ENCODE data around the gene ARL16. TPM values are rescaled to one million over a fixed set of nuclear protein-coding genes. Genes with fewer than 3 reads are reported as not detected.
A peak's percentile ranks its signal among the peaks of the same experiment; 100 is the strongest.

The ARL16 gene
- polyA plus RNA-seq, 1 experiment: 44.7 TPM

DNA sequence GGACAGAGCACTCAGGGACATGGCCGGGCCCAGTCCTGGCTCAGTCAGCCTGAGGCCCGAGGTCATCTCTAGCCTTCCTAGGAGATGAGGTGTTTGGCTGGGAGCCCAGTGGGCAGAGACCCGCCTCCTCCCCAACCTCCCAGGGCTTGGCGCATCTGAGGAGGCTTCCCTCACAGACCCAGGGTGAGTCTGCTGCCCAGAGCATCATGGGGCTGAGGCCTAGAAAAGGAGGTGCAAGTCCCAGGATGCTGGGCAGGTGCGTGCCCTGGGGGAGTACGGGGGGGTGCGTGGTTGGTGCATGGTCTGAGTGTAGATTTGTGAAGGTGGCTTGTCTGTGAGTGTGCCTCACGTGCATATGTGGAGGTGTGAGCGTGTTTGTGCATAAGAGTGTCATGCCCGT, 31.9 kb downstream of the ARL16 start:
- CTCF ChIA-PET: no interaction called here
- Histone ChIP-seq H3K9me3 (ENCODE audit: control insufficient read depth, insufficient read depth, low read length) (peaks cover 12% of the 10 kb centered on the region), H3K27ac (ENCODE audit: low read depth, low read length) (peak overlapping the region; percentile 11), H3K27me3 (ENCODE audit: control insufficient read depth, insufficient read depth, low read length) (peaks cover 10% of the 10 kb centered on the region), H3K4me3 (ENCODE audit: low read depth, low read length) (no peak overlapping the region)
- DNase-seq (ENCODE audit: low read depth, low spot score): peak; percentile 68
- TF ChIP-seq, protein P1, sequence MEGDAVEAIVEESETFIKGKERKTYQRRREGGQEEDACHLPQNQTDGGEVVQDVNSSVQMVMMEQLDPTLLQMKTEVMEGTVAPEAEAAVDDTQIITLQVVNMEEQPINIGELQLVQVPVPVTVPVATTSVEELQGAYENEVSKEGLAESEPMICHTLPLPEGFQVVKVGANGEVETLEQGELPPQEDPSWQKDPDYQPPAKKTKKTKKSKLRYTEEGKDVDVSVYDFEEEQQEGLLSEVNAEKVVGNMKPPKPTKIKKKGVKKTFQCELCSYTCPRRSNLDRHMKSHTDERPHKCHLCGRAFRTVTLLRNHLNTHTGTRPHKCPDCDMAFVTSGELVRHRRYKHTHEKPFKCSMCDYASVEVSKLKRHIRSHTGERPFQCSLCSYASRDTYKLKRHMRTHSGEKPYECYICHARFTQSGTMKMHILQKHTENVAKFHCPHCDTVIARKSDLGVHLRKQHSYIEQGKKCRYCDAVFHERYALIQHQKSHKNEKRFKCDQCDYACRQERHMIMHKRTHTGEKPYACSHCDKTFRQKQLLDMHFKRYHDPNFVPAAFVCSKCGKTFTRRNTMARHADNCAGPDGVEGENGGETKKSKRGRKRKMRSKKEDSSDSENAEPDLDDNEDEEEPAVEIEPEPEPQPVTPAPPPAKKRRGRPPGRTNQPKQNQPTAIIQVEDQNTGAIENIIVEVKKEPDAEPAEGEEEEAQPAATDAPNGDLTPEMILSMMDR (IDR thresholded peaks at IDR 0.05; ENCODE audit: low read depth, low read length): no peak
- POLR2A ChIA-PET: no interaction called here

DNA sequence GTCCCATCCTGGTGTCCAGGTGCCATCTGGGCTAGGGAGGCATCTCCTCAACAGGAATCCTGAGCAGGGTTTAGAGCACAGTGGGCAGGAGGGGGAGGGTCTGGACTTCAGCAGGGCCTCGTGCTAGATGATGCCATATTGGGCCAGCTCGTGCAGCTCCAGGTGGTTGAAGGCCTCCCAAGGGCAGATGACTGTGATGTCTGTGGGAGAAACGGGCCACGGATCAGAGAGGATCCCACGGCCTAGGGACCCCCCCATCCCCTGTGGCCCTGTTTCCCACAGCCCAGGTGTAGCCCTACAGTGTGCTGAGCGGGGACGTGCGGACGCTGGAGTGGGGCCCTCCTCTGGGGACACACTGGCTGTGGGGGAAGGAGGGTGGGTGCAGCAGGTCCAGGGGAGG, 32.6 kb downstream of the ARL16 start:
- Histone ChIP-seq H3K9me3 (ENCODE audit: control insufficient read depth, insufficient read depth, low read length) (peaks cover 12% of the 10 kb centered on the region), H3K27ac (ENCODE audit: low read depth, low read length) (peak overlapping the region; percentile 11), H3K27me3 (ENCODE audit: control insufficient read depth, insufficient read depth, low read length) (peaks cover 10% of the 10 kb centered on the region), H3K4me3 (ENCODE audit: low read depth, low read length) (no peak overlapping the region)
- no peak for DNase-seq (ENCODE audit: low read depth, low spot score)
- ChIA-PET POLR2A (interaction anchor here (0.6 kb wide), 1 partner anchor 33 kb away, joined by 5 read pairs; the partner anchor contains the start of gene HGS), CTCF (no interaction called here)
- TF ChIP-seq, protein P1 (IDR thresholded peaks at IDR 0.05; ENCODE audit: low read depth, low read length): no peak

DNA sequence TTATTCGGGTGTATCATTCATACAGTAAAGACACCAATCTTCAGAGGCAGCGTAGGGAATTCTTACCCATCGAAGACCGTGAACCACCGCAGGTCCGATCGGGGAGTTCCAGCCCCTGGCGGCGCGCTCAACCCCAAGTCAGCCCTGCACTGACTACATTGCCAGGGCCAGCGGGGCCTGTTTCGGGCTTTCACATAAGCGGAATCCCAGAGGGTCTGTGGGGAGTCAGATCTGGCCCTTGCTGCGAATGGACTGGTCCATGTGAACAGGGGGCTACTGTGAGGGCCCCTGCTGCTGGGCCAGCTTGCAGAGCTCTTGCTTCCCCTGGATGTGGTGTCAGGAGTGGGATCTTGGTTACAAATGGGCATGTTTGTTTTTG, 34.9 kb downstream of the ARL16 start:
- Histone ChIP-seq H3K27me3 (ENCODE audit: control insufficient read depth, insufficient read depth, low read length) (peaks cover 10% of the 10 kb centered on the region), H3K27ac (ENCODE audit: low read depth, low read length) (no peak overlapping the region), H3K9me3 (ENCODE audit: control insufficient read depth, insufficient read depth, low read length) (peaks cover 12% of the 10 kb centered on the region), H3K4me3 (ENCODE audit: low read depth, low read length) (no peak overlapping the region)
- CTCF ChIA-PET: no interaction called here
- TF ChIP-seq, protein P1 (IDR thresholded peaks at IDR 0.05; ENCODE audit: low read depth, low read length): no peak
- no peak for DNase-seq (ENCODE audit: low read depth, low spot score)
- POLR2A ChIA-PET: interaction anchor here (0.6 kb wide), 1 partner anchor 18 kb away, joined by 3 read pairs; the partner anchor contains the start of genes CCDC137 and OXLD1

DNA sequence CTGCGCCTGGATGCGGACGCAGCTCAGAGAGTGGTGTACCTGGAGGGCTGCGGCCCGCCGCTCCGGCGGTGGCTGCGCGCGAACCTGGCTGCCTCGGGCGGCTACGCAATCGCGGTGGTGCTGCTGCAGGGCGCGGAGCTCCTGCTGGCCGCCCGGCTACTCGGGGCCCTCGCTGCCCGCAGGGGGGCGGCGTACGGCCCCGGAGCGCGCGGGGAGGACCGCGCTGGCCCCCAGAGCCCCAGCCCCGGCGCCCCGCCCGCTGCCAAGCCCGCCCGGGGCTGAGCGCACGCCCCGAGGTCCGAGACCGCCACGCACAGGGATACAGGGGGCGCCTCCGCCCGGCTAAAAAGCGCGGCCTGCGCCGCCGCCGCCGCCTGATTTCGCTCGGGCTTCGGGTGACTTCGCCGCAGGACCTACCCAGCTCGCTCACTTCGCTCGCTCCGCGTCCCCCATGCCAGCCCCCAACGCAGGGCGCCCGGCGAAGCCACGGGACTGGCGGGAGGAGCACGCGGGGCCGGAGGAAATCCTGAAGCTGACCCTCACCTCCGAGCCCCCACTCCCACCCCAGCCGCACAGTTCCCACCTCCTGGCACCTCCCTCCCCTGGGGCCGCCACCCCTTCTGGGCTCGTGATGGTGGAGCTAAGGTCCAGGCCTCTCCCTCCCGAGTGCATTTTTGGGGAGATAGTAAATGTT, 35.4 kb downstream of the ARL16 start:
- CTCF ChIA-PET: no interaction called here
- H3K4me3 ChIP-seq (ENCODE audit: low read depth, low read length): no peak overlapping the region

DNA sequence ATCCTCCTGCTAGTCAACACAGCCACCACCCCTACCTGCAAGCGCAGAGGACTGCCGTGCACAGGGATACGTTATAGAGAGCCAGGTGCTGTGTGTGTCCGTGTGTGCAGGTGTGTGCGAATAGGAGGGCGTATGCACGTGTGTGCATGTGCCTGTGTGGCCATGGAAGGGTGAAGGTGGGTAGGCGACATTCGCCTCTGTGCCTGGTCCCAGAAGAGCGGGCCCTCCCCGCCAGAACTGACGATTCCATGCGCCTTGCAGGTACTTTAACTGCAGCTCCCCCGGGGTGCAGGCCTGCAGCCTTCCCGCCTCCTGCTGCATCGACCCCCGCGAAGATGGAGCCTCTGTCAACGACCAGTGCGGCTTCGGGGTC, 36.0 kb downstream of the ARL16 start:
- Histone ChIP-seq H3K27me3 (ENCODE audit: control insufficient read depth, insufficient read depth, low read length) (peaks cover 10% of the 10 kb centered on the region), H3K4me3 (ENCODE audit: low read depth, low read length) (no peak overlapping the region), H3K27ac (ENCODE audit: low read depth, low read length) (no peak overlapping the region), H3K9me3 (ENCODE audit: control insufficient read depth, insufficient read depth, low read length) (peaks cover 12% of the 10 kb centered on the region)
- ChIA-PET POLR2A (no interaction called here), CTCF (no interaction called here)
- TF ChIP-seq, protein P1 (IDR thresholded peaks at IDR 0.05; ENCODE audit: low read depth, low read length): no peak
- no peak for DNase-seq (ENCODE audit: low read depth, low spot score)

More for the DNA sequence above, 35.4 kb downstream of the ARL16 start:
- TF ChIP-seq, protein P1 (IDR thresholded peaks at IDR 0.05; ENCODE audit: low read depth, low read length): no peak
- Histone ChIP-seq H3K9me3 (ENCODE audit: control insufficient read depth, insufficient read depth, low read length) (peaks cover 12% of the 10 kb centered on the region), H3K27ac (ENCODE audit: low read depth, low read length) (no peak overlapping the region), H3K27me3 (ENCODE audit: control insufficient read depth, insufficient read depth, low read length) (peaks cover 10% of the 10 kb centered on the region)
- POLR2A ChIA-PET: interaction anchor here (0.6 kb wide), 1 partner anchor 19 kb away, joined by 3 read pairs; the partner anchor contains the start of genes CCDC137 and OXLD1
- DNase-seq (ENCODE audit: low read depth, low spot score): no peak

All from AG04450 (cell line).